Measurements from ENCODE around the gene CELF4.

- no peak for TF ChIP-seq CTCF (IDR thresholded peaks at IDR 0.05)
- no peak for TF ChIP-seq POLR2A (IDR thresholded peaks at IDR 0.05)
- no peak for TF ChIP-seq POLR2AphosphoS5 (IDR thresholded peaks at IDR 0.05)
Measured at GRCh38 chr18:37280701-37281393, 284.8 kb downstream of the CELF4 start.

All from breast epithelium (tissue), 3 donors.